K562 (cell line): ENCODE results near the gene GPR42. TPM values are rescaled to one million over a fixed set of nuclear protein-coding genes. Genes with fewer than 3 reads are reported as not detected.

ENCODE experiments used
- ATAC-seq: fragments of 200-7000 bp; cut with Tn5 transposase; 3 replicates; pipeline ENCODE4 v1.9.1; 2020; ENCODE audit warnings: moderate library complexity
- BruUV-seq: library from RNA; stranded (reverse); fragments of 400-500 nt; replicated peaks from 2 replicates; lab custom pipeline; 2021; lab: Mats Ljungman, UMichigan
- CTCF ChIA-PET: fragments of 300-600 bp; formaldehyde crosslinking; extraction: SDS; loops from one replicate; lab custom pipeline; 2021; ENCODE audit warnings: low intra/inter-chr PET ratio; lab: Yijun Ruan, JAX
- POLR2A ChIA-PET: fragments of 300-600, 350-650 bp; sonication (Branson Sonifier 250); formaldehyde crosslinking; extraction: SDS; loops from one replicate; lab custom pipeline; 2021; ENCODE audit warnings: antibody characterized with exemption, inconsistent platforms; lab: Yijun Ruan, JAX
- DNase-seq, 4 experiments: peaks; one replicate each; pipeline versions ENCODE4 v3.0.0 to v3.0.0-alpha.2; 2011 to 2018; ENCODE audit warnings: low spot score in 3 of 4, mixed read lengths in 3 of 4; ENCODE audit errors: extremely low read depth in 1 of 4
- FAIRE-seq: peaks from 2 replicates; lab custom pipeline; 2011; peaks lifted over from hg19 to GRCh38; lab: Jason Lieb, UNC
- H2AFZ ChIP-seq: 2 replicates; pipeline ENCODE4 v1.6.0; 2011; ENCODE audit warnings: low read depth, low read length, control low read depth, inconsistent platforms
- H3K27ac ChIP-seq: fragments of 200-600 bp; 3 replicates; pipeline ENCODE4 v1.8.0; 2011; ENCODE audit warnings: low read depth, mild to moderate bottlenecking, control low read depth, inconsistent platforms, low read length, moderate library complexity, mixed read lengths; ENCODE audit errors: extremely low read depth
- H3K27me3 ChIP-seq, 2 experiments: fragments of 300-600 bp in 1 of 2; 2 replicates in 1 of 2; 3 replicates in 1 of 2; pipeline versions ENCODE4 v1.6.0 to v1.8.0; 2011; ENCODE audit warnings: inconsistent platforms in 2 of 2, low read length in 2 of 2, mild to moderate bottlenecking in 1 of 2, mixed read lengths in 1 of 2, moderate library complexity in 1 of 2; ENCODE audit not compliant: control insufficient read depth in 2 of 2, insufficient read depth in 2 of 2
- H3K36me3 ChIP-seq: fragments of 300-600 bp; 3 replicates; pipeline ENCODE4 v1.8.0; 2011; ENCODE audit warnings: mild to moderate bottlenecking, low read length, inconsistent platforms; ENCODE audit not compliant: control insufficient read depth, insufficient read depth
- H3K4me1 ChIP-seq, 2 experiments: fragments of 200-600 bp in 1 of 2; replicated peaks in 1 of 2; 2 replicates in 1 of 2; 3 replicates in 1 of 2; pipeline versions ENCODE4 v1.5.1 to v1.8.0; 2011; ENCODE audit warnings: inconsistent platforms in 2 of 2, low read length in 2 of 2, mild to moderate bottlenecking in 1 of 2, mixed read lengths in 1 of 2, moderate library complexity in 1 of 2; ENCODE audit not compliant: control insufficient read depth in 2 of 2, insufficient read depth in 2 of 2
- H3K4me2 ChIP-seq: 2 replicates; pipeline ENCODE4 v1.6.1; 2011; ENCODE audit warnings: low read length, control low read depth, inconsistent platforms, mixed read lengths; ENCODE audit not compliant: insufficient read depth
- H3K4me3 ChIP-seq: fragments of 200-600 bp; sonication (generic), shearing (Covaris generic); 2 replicates; pipeline ENCODE4 v1.5.1; 2016; ENCODE audit warnings: control low read depth, inconsistent platforms
- H3K79me2 ChIP-seq: fragments of 200-600 bp; 3 replicates; pipeline ENCODE4 v1.8.0; 2011; ENCODE audit warnings: low read length, inconsistent platforms; ENCODE audit not compliant: control insufficient read depth, insufficient read depth
- H3K9ac ChIP-seq, 2 experiments: 2 replicates each; pipeline versions ENCODE4 v1.6.0 to v1.6.1; 2011; ENCODE audit warnings: low read depth in 2 of 2, low read length in 2 of 2, control low read depth in 1 of 2, inconsistent platforms in 1 of 2, mild to moderate bottlenecking in 1 of 2, mixed read lengths in 1 of 2; ENCODE audit not compliant: insufficient read depth in 1 of 2
- H3K9me1 ChIP-seq: one replicate; pipeline ENCODE4 v1.6.0; 2011; ENCODE audit warnings: inconsistent platforms, mild to moderate bottlenecking, low read length, moderate library complexity; ENCODE audit not compliant: control insufficient read depth, insufficient read depth
- H3K9me3 ChIP-seq: replicated peaks from 2 replicates; pipeline ENCODE4 v1.5.1; 2011; ENCODE audit warnings: low read depth, low read length, inconsistent platforms; ENCODE audit not compliant: control insufficient read depth, insufficient read depth
- H4K20me1 ChIP-seq: replicated peaks from 2 replicates; pipeline ENCODE4 v1.6.1; 2011; ENCODE audit warnings: low read length, inconsistent platforms, mixed read lengths; ENCODE audit not compliant: control insufficient read depth, insufficient read depth
- C11orf30 ChIP-seq: fragments of 450-650 bp; IDR thresholded peaks from 2 replicates; pipeline ENCODE4 v1.6.1; 2016; ENCODE audit warnings: low read depth, mild to moderate bottlenecking
- CBFA2T2 ChIP-seq: fragments of 450-650 bp; conservative IDR thresholded peaks from 2 replicates; pipeline ENCODE4 v1.6.1; 2017; ENCODE audit warnings: mild to moderate bottlenecking
- CBX3 ChIP-seq, 2 experiments: IDR thresholded peaks; 1 replicate in 1 of 2; 2 replicates in 1 of 2; pipeline ENCODE4 v1.6.1; 2012; ENCODE audit warnings: inconsistent platforms in 2 of 2, low read length in 2 of 2, borderline replicate concordance in 1 of 2, control low read depth in 1 of 2
- CEBPG ChIP-seq, 3 experiments: fragments of 200-800 bp in 1 of 3; sonication (Bioruptor generic) in 1 of 3; sonication (generic) in 1 of 3; formaldehyde crosslinking in 1 of 3; IDR thresholded peaks in 2 of 3; conservative IDR thresholded peaks in 1 of 3; 2 replicates each; pipeline versions ENCODE4 v1.6.1 to v1.8.0; 2016 to 2022; ENCODE audit warnings: missing compliant biosample characterization in 2 of 3, missing genetic modification characterization in 2 of 3, mild to moderate bottlenecking in 1 of 3, missing genetic modification reagents in 1 of 3
- EP300 ChIP-seq: IDR thresholded peaks from 2 replicates; pipeline ENCODE4 v1.6.1; 2012; ENCODE audit warnings: low read length, improper control_type of control experiment
- HSF4 ChIP-seq: fragments of 250-450 bp; sonication (Bioruptor Pico); IDR thresholded peaks from 2 replicates; pipeline ENCODE4 v2.1.2; 2022; ENCODE audit warnings: mild to moderate bottlenecking, moderate library complexity, borderline replicate concordance
- ILK ChIP-seq: fragments of 450-650 bp; IDR thresholded peaks from 2 replicates; pipeline ENCODE4 v1.6.1; 2016; ENCODE audit warnings: missing genetic modification characterization, low read depth, mild to moderate bottlenecking, missing compliant biosample characterization, moderate library complexity, borderline replicate concordance
- L3MBTL2 ChIP-seq: fragments of 450-650 bp; IDR thresholded peaks from 2 replicates; pipeline ENCODE4 v1.6.1; 2016; ENCODE audit warnings: mild to moderate bottlenecking, moderate library complexity
- MAFG ChIP-seq: fragments of 450-650 bp; conservative IDR thresholded peaks from 2 replicates; pipeline ENCODE4 v1.6.1; 2016; ENCODE audit warnings: missing genetic modification characterization, missing compliant biosample characterization
- NCOA6 ChIP-seq: fragments of 450-650 bp; IDR thresholded peaks from 2 replicates; pipeline ENCODE4 v1.6.1; 2017; ENCODE audit warnings: mild to moderate bottlenecking
- NFXL1 ChIP-seq: fragments of 450-650 bp; formaldehyde crosslinking; IDR thresholded peaks from 2 replicates; pipeline ENCODE4 v1.4.0; 2021; ENCODE audit warnings: mild to moderate bottlenecking
- POLR2A ChIP-seq: fragments of 450-650 bp; conservative IDR thresholded peaks from 2 replicates; pipeline ENCODE4 v1.6.1; 2016
- PYGO2 ChIP-seq: fragments of 450-650 bp; IDR thresholded peaks from 2 replicates; pipeline ENCODE4 v1.6.1; 2016; ENCODE audit warnings: mild to moderate bottlenecking, missing genetic modification characterization, moderate library complexity, missing compliant biosample characterization
- RCOR1 ChIP-seq, 2 experiments: IDR thresholded peaks; 2 replicates each; pipeline ENCODE4 v1.6.1; 2012; ENCODE audit warnings: low read depth in 2 of 2, low read length in 2 of 2, borderline replicate concordance in 1 of 2, improper control_type of control experiment in 1 of 2
- SMAD4 ChIP-seq: fragments of 250-450 bp; sonication (Bioruptor Pico); conservative IDR thresholded peaks from 2 replicates; pipeline ENCODE4 v1.8.0; 2021; ENCODE audit warnings: inconsistent platforms, mild to moderate bottlenecking, moderate library complexity
- SMARCC2 ChIP-seq: fragments of 450-650 bp; IDR thresholded peaks from 2 replicates; pipeline ENCODE4 v1.6.1; 2017; ENCODE audit warnings: antibody characterized with exemption, moderate library complexity, mild to moderate bottlenecking, low read depth
- SPI1 ChIP-seq: IDR thresholded peaks from 2 replicates; pipeline ENCODE4 v1.6.1; 2011; ENCODE audit warnings: low read depth, low read length, control low read depth, borderline replicate concordance
- TGIF2 ChIP-seq: sonication (generic); formaldehyde crosslinking; IDR thresholded peaks from 2 replicates; pipeline ENCODE4 v1.8.1; 2022; ENCODE audit warnings: mild to moderate bottlenecking, missing genetic modification reagents, moderate library complexity
- TRIM28 ChIP-seq: fragments of 450-650 bp; IDR thresholded peaks from 2 replicates; pipeline ENCODE4 v1.6.1; 2017
- WHSC1 ChIP-seq: IDR thresholded peaks from one replicate; pipeline ENCODE4 v1.6.1; 2012; ENCODE audit warnings: low read length, control low read depth, inconsistent platforms
- ZC3H8 ChIP-seq: fragments of 450-650 bp; IDR thresholded peaks from 2 replicates; pipeline ENCODE4 v1.6.1; 2017
- ZEB2 ChIP-seq: fragments of 450-650 bp; IDR thresholded peaks from 2 replicates; pipeline ENCODE4 v1.6.1; 2016
- ZNF134 ChIP-seq: fragments of 250-450 bp; sonication (Bioruptor Pico); conservative IDR thresholded peaks from 2 replicates; pipeline ENCODE4 v1.4.0; 2020
- ZNF644 ChIP-seq: fragments of 200-800 bp; sonication (Bioruptor generic); IDR thresholded peaks from 2 replicates; pipeline ENCODE4 v1.6.1; 2016; ENCODE audit warnings: low read depth, missing genetic modification characterization, missing compliant biosample characterization
- ZNF668 ChIP-seq: fragments of 250-450 bp; sonication (Bioruptor Pico); IDR thresholded peaks from 2 replicates; pipeline ENCODE4 v1.8.0; 2022; ENCODE audit warnings: mild to moderate bottlenecking, inconsistent platforms
- WGBS: fragments of 100-300 bp; shearing (Covaris generic); methylation state at CpG from one replicate; pipeline ENCODE4 v1.1.6; 2016; ENCODE audit warnings: low coverage, mixed read lengths; ENCODE audit not compliant: insufficient coverage; ENCODE audit errors: missing lambda C conversion rate; 5-methylcytosine and 5-hydroxymethylcytosine counted together
- in situ Hi-C: fragments of 300-500 bp; cut with MboI; formaldehyde crosslinking; loops from 4 replicates; pipeline ENCODE4 v1.15.0; 2018; ENCODE audit warnings: inconsistent platforms, mixed read lengths
- intact Hi-C: fragments of 100-400 bp; cut with micrococcal nuclease; formaldehyde crosslinking; loops from 2 replicates; pipeline ENCODE4 v1.14.2; 2022
- polyA plus RNA-seq, 8 experiments: library from polyadenylated mRNA; depleted of rRNA in 4 of 8; stranded (reverse) in 5 of 8; unstranded in 3 of 8; fragments of >200 nt; fragmentation: Nextera tagmentation in 2 of 8; fragmentation: Illumina TruSeq in 1 of 8; extraction: Ambion mirVana in 2 of 8; extraction: Trizol in 1 of 8; gene quantifications; 2 replicates each; pipeline versions ENCODE4 v1.2.1 to v1.2.3, GENCODE V29; 2011 to 2014; ENCODE audit warnings: inconsistent platforms in 1 of 8, missing spikeins in 1 of 8
- total RNA-seq, 7 experiments: library from RNA; depleted of rRNA in 6 of 7; stranded (reverse); fragments of >200 nt in 6 of 7; fragmentation: Illumina TruSeq in 2 of 7; extraction: Trizol in 2 of 7; gene quantifications; 2 replicates each; pipeline versions ENCODE4 v1.2.1 to v1.2.3, GENCODE V29; 2011 to 2021; ENCODE audit warnings: low replicate concordance in 1 of 7

Gene GPR42
- total and polyA plus RNA-seq, 9 of the 15 experiments (the other 6 are each of a cell fraction or from before 2014, with no cell fraction given), result not detected

- TF ChIP-seq ZC3H8, result no peak
- TF ChIP-seq NFXL1 (CRISPR knock-in tag), result no peak
- no peak for TF ChIP-seq ILK (tag)
- TF ChIP-seq CBX3 (IDR thresholded peaks at IDR 0.05; ENCODE audit: borderline replicate concordance in 1 of 2, low read length in 2 of 2), result no peak
- TF ChIP-seq TGIF2 (CRISPR knock-in tag), result no peak
- TF ChIP-seq SPI1, result peak; percentile 49; the same call in 1 of the 2 replicates
- no peak for TF ChIP-seq ZNF134 (CRISPR knock-in tag)
- 0 out of 2 replicates have a peak, but pooled peaks have one; percentile 10 for TF ChIP-seq MAFG
- TF ChIP-seq RCOR1 (IDR thresholded peaks at IDR 0.05; ENCODE audit: borderline replicate concordance in 1 of 2, low read depth in 2 of 2, low read length in 2 of 2), result peak in 1 of 2 experiments; percentile 67; a peak in 2 of 4 replicates
- TF ChIP-seq, all 486 proteins: peak for 7
These were observed 1.3 kb upstream of the GPR42 start (continued) for GRCh38 chr19:35369522-35369921.

- 28% methylated on average over 7 of the region's 7 CpGs for WGBS
- in situ Hi-C loops (no loop called here), intact Hi-C loops (no loop called here)
- Histone ChIP-seq H3K27me3 (peaks cover 0 to 2% of the 10 kb centered on the region in 2 experiments; a peak in 1 of 5 replicates), H3K79me2 (no peaks in the 10 kb centered on the region), H3K9ac (no peak overlapping the region), H4K20me1 (no peaks in the 10 kb centered on the region), H3K36me3 (no peaks in the 10 kb centered on the region), H3K4me2 (no peak overlapping the region; the same call in 1 of the 2 replicates), H3K27ac (no peak overlapping the region), H3K4me1 (peaks cover 6% of the 10 kb centered on the region in 2 experiments; a peak in 2 of 5 replicates), H3K9me1 (no peaks in the 10 kb centered on the region), H3K4me3 (no peak overlapping the region), H3K9me3 (no peaks in the 10 kb centered on the region), H2AFZ (no peak overlapping the region)
- BruUV-seq, result no TSS peak
- CTCF ChIA-PET, result no interaction called here
- FAIRE-seq (no peak), DNase-seq (no peak), ATAC-seq (peak; percentile 40; the same call in 2 of the 3 replicates)
- POLR2A ChIA-PET, result interaction anchor here (0.6 kb wide), 1 partner anchor 52 kb away, joined by 6 read pairs; no protein-coding TSS in a partner anchor
- no peak for TF ChIP-seq TRIM28
- 0 out of 2 replicates have a peak, but pooled peaks have one; percentile 2 for TF ChIP-seq ZEB2
- TF ChIP-seq CEBPG (CRISPR knock-in tag; IDR thresholded peaks at IDR 0.05), result peak; percentile 72
- peak; percentile 27 to 83; a peak in 3 of 4 replicates for TF ChIP-seq CEBPG (tag; conservative IDR thresholded peaks at IDR 0.05 in 1 of 2, IDR thresholded peaks at IDR 0.05 in 1 of 2)
- TF ChIP-seq C11orf30, result no peak
- no peak for TF ChIP-seq HSF4
- TF ChIP-seq SMARCC2, result no peak
- no peak for TF ChIP-seq ILK (tag)
- TF ChIP-seq NCOA6, result no peak
- TF ChIP-seq POLR2A, result no peak
- 0 out of 2 replicates have a peak, but pooled peaks have one; percentile 29 for TF ChIP-seq ZNF644 (tag)
- no peak for TF ChIP-seq WHSC1
- TF ChIP-seq CBFA2T2, result no peak
- TF ChIP-seq EP300, result peak; percentile 28; the same call in 1 of the 2 replicates
- TF ChIP-seq ZNF668 (CRISPR knock-in tag), result no peak
- peak; percentile 52 for TF ChIP-seq L3MBTL2
- TF ChIP-seq PYGO2, result 0 out of 2 replicates have a peak, but pooled peaks have one; percentile 65
- TF ChIP-seq SMAD4, result peak; percentile 68; the same call in 1 of the 2 replicates
These were observed 2.6 kb downstream of the GPR42 start for GRCh38 chr19:35373492-35373891.
